ENCODE results near the gene C5orf22. TPM values are rescaled to one million over a fixed set of nuclear protein-coding genes. Genes with fewer than 3 reads are reported as not detected.
"Not testable (repeated sequence)": the region's sequence is repeated elsewhere in the genome, so short reads cannot be mapped to it uniquely, and the experiment has no call there.

The C5orf22 gene
- total RNA-seq, 1 donor from 2014 or later, result 24.1 TPM

DNA sequence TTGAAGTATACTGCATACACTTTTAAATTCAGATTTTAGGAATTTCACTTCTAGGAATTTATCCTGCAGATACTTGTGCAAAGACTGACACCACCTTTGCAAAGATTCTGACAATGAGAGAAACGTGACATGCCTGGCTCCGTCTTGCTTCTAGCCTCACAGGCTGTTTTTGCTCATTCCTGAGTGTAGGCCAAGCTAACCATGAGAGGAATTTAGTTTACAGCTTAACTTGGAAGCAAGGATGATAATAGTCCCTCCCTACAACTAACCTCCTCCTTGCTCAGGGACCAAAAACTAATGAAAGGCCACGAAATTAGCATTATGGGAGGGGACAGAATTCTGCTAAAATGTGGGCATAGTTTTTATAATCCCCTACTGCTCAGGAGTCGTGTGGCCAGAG, 31.1 kb downstream of the C5orf22 start:
- Histone ChIP-seq H3K4me1 (no peaks in the 10 kb centered on the region), H3K27ac (no peak overlapping the region), H3K9me3 (no peaks in the 10 kb centered on the region), H3K27me3 (no peaks in the 10 kb centered on the region), H3K4me3 (no peak overlapping the region), H3K36me3 (no peaks in the 10 kb centered on the region)
- TF ChIP-seq, protein P1, sequence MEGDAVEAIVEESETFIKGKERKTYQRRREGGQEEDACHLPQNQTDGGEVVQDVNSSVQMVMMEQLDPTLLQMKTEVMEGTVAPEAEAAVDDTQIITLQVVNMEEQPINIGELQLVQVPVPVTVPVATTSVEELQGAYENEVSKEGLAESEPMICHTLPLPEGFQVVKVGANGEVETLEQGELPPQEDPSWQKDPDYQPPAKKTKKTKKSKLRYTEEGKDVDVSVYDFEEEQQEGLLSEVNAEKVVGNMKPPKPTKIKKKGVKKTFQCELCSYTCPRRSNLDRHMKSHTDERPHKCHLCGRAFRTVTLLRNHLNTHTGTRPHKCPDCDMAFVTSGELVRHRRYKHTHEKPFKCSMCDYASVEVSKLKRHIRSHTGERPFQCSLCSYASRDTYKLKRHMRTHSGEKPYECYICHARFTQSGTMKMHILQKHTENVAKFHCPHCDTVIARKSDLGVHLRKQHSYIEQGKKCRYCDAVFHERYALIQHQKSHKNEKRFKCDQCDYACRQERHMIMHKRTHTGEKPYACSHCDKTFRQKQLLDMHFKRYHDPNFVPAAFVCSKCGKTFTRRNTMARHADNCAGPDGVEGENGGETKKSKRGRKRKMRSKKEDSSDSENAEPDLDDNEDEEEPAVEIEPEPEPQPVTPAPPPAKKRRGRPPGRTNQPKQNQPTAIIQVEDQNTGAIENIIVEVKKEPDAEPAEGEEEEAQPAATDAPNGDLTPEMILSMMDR (IDR thresholded peaks at IDR 0.05), result no peak
- intact Hi-C loops (cut with DNase I), result no loop called here
- DNase-seq (no peak), ATAC-seq (no peak)

DNA sequence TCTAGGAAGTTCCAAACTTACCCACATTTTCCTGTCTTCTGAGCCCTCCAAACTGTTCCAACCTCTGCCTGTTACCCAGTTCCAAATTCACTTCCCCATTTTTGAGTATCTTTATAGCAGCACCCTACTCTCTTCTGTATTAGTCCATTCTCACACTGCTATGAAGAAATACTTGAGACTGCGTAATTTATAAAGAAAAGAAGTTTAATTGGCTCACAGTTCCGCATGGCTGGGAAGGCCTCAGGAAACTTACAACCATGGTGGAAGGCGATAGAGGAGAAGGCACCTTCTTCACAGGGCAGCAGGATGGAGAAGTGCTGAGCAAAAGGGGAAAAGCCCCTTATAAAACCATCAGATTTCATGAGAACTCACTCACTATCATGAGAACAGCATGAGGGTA, 34.3 kb downstream of the C5orf22 start:
- intact Hi-C loops (cut with DNase I); H3K36me3 ChIP-seq; H3K4me1 ChIP-seq; DNase-seq; H3K9me3 ChIP-seq; H3K27me3 ChIP-seq; H3K4me3 ChIP-seq; H3K27ac ChIP-seq: not testable (repeated sequence)
- ATAC-seq, result peak; percentile 19

DNA sequence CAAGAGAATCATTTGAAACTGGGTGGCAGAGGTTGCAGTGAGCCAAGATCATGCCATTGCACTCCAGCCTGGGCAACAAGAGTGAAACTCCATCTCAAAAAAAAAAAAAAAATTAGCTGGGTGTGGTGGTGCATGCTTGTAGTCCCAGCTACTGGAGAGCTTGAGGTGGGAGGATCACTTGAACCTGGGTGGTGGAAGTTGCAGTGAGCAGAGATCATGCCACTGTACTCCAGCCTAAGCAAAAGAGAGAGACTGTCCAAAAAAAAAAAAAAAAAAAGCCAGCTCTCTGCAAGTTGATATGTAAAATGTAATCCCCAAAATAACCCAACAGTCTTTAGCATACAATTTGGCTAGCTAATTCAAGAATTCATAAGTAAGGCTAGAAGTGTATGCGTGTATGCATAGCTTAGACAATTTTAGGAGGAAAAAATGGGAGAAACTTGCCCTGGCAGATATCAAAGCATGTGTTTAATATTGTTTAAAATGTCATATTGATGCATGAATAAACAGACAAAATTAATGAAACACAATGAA, 36.3 kb downstream of the C5orf22 start:
- intact Hi-C loops (cut with DNase I), result no loop called here
- H3K4me3 ChIP-seq, result no peak overlapping the region
- H3K36me3 ChIP-seq, result no peaks in the 10 kb centered on the region
- H3K4me1 ChIP-seq, result no peaks in the 10 kb centered on the region
- H3K27ac ChIP-seq, result no peak overlapping the region
- no peak for DNase-seq
- H3K27me3 ChIP-seq, result no peaks in the 10 kb centered on the region
- H3K9me3 ChIP-seq, result no peaks in the 10 kb centered on the region
- TF ChIP-seq, protein P1 (IDR thresholded peaks at IDR 0.05), result no peak
- ATAC-seq, result no peak

DNA sequence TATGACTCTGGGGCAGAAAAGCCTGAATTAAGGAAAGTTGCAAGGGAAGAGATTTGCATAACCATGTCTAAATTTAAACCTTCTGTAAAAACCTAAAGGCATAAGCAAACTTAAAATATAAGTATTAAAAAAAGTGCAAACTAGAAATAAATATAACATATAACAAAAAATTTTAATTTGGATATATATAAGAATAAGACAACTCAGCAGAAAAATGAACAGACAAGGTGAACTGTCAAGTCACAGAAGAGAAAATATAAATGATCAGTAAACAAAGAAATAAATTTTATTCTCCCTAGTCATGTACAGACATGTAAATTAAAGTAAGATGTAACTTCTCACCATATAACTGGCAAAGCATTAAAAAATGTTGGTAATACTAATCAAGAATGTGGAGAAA, 37.0 kb downstream of the C5orf22 start:
- Histone ChIP-seq H3K27ac (no peak overlapping the region), H3K27me3 (no peaks in the 10 kb centered on the region), H3K9me3 (no peaks in the 10 kb centered on the region), H3K36me3 (no peaks in the 10 kb centered on the region), H3K4me3 (no peak overlapping the region), H3K4me1 (no peaks in the 10 kb centered on the region)
- intact Hi-C loops (cut with DNase I), result no loop called here
- ATAC-seq (no peak), DNase-seq (no peak)
- TF ChIP-seq, protein P1 (IDR thresholded peaks at IDR 0.05), result no peak

DNA sequence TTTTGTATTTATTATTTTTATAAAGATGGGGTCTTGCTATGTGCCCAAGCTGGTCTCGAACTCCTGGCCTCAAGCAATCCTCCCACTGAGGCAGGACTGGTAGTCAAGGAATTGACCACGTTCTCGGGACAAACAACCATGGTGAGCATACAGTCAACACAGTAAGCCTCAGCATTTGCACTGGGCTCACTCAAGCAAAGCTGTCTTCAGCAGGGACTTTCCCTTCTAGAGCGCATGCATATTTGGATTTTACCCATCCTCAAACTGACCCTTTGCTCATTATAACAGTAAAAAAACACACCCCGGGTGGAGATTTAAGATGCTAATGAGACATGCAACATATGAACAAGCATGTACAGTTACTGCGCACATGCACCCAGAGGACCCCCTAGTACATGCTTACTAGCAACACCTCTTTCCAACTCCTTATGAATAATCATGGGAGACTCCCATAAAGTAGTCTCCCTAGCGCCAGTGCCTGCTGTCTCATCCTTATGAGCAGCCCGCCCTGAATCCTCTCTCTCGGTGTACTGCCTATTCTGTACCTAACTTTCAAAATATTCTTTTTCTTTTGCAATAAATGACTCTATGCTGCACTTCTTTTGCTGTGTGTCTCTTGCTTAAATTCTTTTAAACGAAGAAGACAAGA, 41.5 kb downstream of the C5orf22 start:
- Histone ChIP-seq H3K4me3 (no peak overlapping the region), H3K36me3 (no peaks in the 10 kb centered on the region), H3K4me1 (no peaks in the 10 kb centered on the region), H3K27ac (no peak overlapping the region), H3K9me3 (no peaks in the 10 kb centered on the region), H3K27me3 (no peaks in the 10 kb centered on the region)
- ATAC-seq (no peak), DNase-seq (no peak)
- TF ChIP-seq, protein P1 (IDR thresholded peaks at IDR 0.05), result no peak
- intact Hi-C loops (cut with DNase I), result no loop called here

DNA sequence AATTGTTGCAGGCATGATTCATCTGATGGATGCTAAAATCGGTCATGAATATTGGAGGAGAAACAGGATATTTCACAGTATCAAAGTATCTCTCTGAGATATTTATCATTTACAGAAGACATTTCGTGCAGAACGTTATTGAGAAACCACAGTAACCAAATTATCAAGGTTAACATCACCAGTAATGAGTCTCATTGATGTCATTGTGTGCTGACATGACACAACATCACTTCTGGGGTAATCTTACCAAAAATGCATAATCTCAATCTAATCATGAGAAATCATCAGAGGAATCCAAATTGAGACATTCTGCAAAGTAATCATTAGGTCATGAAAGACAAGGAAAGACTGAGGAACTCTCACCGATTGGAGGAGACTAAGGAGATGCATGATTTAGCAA, 42.7 kb downstream of the C5orf22 start:
- H3K27me3 ChIP-seq, result no peaks in the 10 kb centered on the region
- TF ChIP-seq, protein P1 (IDR thresholded peaks at IDR 0.05), result no peak
- no peaks in the 10 kb centered on the region for H3K36me3 ChIP-seq
- H3K4me3 ChIP-seq, result no peak overlapping the region
- no peaks in the 10 kb centered on the region for H3K9me3 ChIP-seq
- H3K27ac ChIP-seq, result no peak overlapping the region
- intact Hi-C loops (cut with DNase I), result no loop called here
- ATAC-seq, result no peak
- H3K4me1 ChIP-seq, result no peaks in the 10 kb centered on the region
- DNase-seq, result no peak
